Measurements from ENCODE around the gene URI1.

DNA sequence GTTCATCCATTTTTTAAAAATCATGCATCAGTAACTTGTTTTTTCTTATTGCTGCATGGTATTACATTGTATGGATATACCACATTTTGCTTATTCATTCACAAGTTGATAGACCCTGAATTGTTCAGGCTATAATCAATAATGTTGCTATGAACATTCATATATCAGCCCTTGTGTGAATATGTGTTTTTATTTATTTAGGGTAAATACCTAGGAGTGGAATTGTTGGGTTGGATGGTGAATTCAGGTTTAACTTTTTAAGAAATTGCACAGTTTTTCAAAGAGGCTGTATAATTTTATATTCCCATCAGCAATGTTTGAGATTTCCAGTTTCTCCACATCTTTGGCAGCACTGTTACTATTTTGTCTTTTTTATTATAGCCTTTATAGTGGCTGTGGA lies 82.1 kb downstream of the URI1 start:
- no peak for TF ChIP-seq BHLHE40 (IDR thresholded peaks at IDR 0.05; ENCODE audit: borderline replicate concordance)
- no peak for TF ChIP-seq ELF4 (IDR thresholded peaks at IDR 0.05)
- TF ChIP-seq FOXM1 (IDR thresholded peaks at IDR 0.05; ENCODE audit: borderline replicate concordance), result no peak
- no peak for TF ChIP-seq SP1 (IDR thresholded peaks at IDR 0.05)
- no peak for TF ChIP-seq FOXK2 (IDR thresholded peaks at IDR 0.05)
- no peak for TF ChIP-seq ZNF384 (IDR thresholded peaks at IDR 0.05)
- no peak for TF ChIP-seq TARDBP (IDR thresholded peaks at IDR 0.05)

Measured in HEK293T (cell line).